Measurements from ENCODE around the gene SYCP2L. TPM values are rescaled to one million over a fixed set of nuclear protein-coding genes. Genes with fewer than 3 reads are reported as not detected.

The SYCP2L gene
- total RNA-seq, 3 donors from 2014 or later: 0.12 to 0.57 TPM; not detected in 1

GRCh38 chr6:11017090-11017489 lies 130.2 kb downstream of the SYCP2L start:
- no peaks in the 10 kb centered on the region for H3K36me3 ChIP-seq (ENCODE audit: low read depth)
- no peak overlapping the region for H3K4me3 ChIP-seq
- no peak for TF ChIP-seq CTCF (IDR thresholded peaks at IDR 0.05)
- no peak for DNase-seq
- no peaks in the 10 kb centered on the region for H3K9me3 ChIP-seq
- H3K4me1 ChIP-seq (ENCODE audit: low read depth): no peaks in the 10 kb centered on the region
- no peak for ATAC-seq
- intact Hi-C loops (cut with DNase I, micrococcal nuclease): no loop called here

- ATAC-seq (no peak), DNase-seq (no peak)
- Histone ChIP-seq H3K9me3 (no peaks in the 10 kb centered on the region), H3K36me3 (ENCODE audit: low read depth) (no peaks in the 10 kb centered on the region), H3K4me1 (ENCODE audit: low read depth) (no peaks in the 10 kb centered on the region), H3K4me3 (no peak overlapping the region)
- no peak for TF ChIP-seq CTCF (IDR thresholded peaks at IDR 0.05)
- intact Hi-C loops (cut with DNase I, micrococcal nuclease): no loop called here
These were observed 131.4 kb downstream of the SYCP2L start for GRCh38 chr6:11018225-11018624.

GRCh38 chr6:11021003-11021402 lies 134.2 kb downstream of the SYCP2L start:
- ATAC-seq (no peak), DNase-seq (no peak)
- Histone ChIP-seq H3K4me3 (no peak overlapping the region), H3K4me1 (ENCODE audit: low read depth) (no peaks in the 10 kb centered on the region), H3K36me3 (ENCODE audit: low read depth) (no peaks in the 10 kb centered on the region), H3K9me3 (no peaks in the 10 kb centered on the region)
- no peak for TF ChIP-seq CTCF (IDR thresholded peaks at IDR 0.05)
- intact Hi-C loops (cut with DNase I, micrococcal nuclease): no loop called here

GRCh38 chr6:11021714-11022113 lies 134.9 kb downstream of the SYCP2L start:
- no peak for TF ChIP-seq CTCF (IDR thresholded peaks at IDR 0.05)
- intact Hi-C loops (cut with DNase I, micrococcal nuclease): no loop called here
- ATAC-seq (no peak), DNase-seq (no peak)
- H3K9me3 ChIP-seq: no peaks in the 10 kb centered on the region
- H3K4me1 ChIP-seq (ENCODE audit: low read depth): no peaks in the 10 kb centered on the region
- no peaks in the 10 kb centered on the region for H3K36me3 ChIP-seq (ENCODE audit: low read depth)
- H3K4me3 ChIP-seq: no peak overlapping the region

GRCh38 chr6:11023032-11023431 lies 136.2 kb downstream of the SYCP2L start:
- Histone ChIP-seq H3K9me3 (no peaks in the 10 kb centered on the region), H3K4me1 (ENCODE audit: low read depth) (no peaks in the 10 kb centered on the region), H3K4me3 (no peak overlapping the region), H3K36me3 (ENCODE audit: low read depth) (no peaks in the 10 kb centered on the region)
- DNase-seq (no peak), ATAC-seq (no peak)
- intact Hi-C loops (cut with DNase I, micrococcal nuclease): no loop called here
- TF ChIP-seq CTCF (IDR thresholded peaks at IDR 0.05): no peak

Other genes with a start within 250 kb of the SYCP2L start
- gene C6orf52, start 192.4 kb upstream of the SYCP2L start, total RNA-seq: 1 to 10 TPM in 2 of 3 donors, not detected in 1; 1.2 to 1.7 TPM
- gene PAK1IP1, start 192.1 kb upstream of the SYCP2L start, total RNA-seq: 10 to 100 TPM in 1 of 3 donors, 1 to 10 TPM in 2; 5.8 to 12.5 (median 9.8) TPM
- 10 to 100 TPM; 69.2 to 96.3 (median 86.7) TPM for gene TMEM14C, start 164.0 kb upstream of the SYCP2L start, total RNA-seq
- 10 to 100 TPM; 48.9 to 61.2 (median 60.8) TPM for gene TMEM14B, start 139.2 kb upstream of the SYCP2L start, total RNA-seq
- not detected for gene MAK, start 48.5 kb upstream of the SYCP2L start, total RNA-seq
- gene GCM2, start 5.0 kb upstream of the SYCP2L start, total RNA-seq: not detected
- gene ELOVL2, start 157.3 kb downstream of the SYCP2L start, total RNA-seq: under 1 TPM in 2 of 3 donors, not detected in 1; 0.12 to 0.63 TPM
- 10 to 100 TPM in 1 of 3 donors, 1 to 10 TPM in 2; 5.4 to 10.9 (median 5.6) TPM for gene SMIM13, start 206.8 kb downstream of the SYCP2L start, total RNA-seq
- gene ERVFRD-1, start 224.7 kb downstream of the SYCP2L start, total RNA-seq: under 1 TPM; 0.12 to 0.57 (median 0.19) TPM